Left cardiac atrium (tissue), 4 donors: ENCODE data around the gene MKS1. TPM values are rescaled to one million over a fixed set of nuclear protein-coding genes. Genes with fewer than 3 reads are reported as not detected.
A peak's percentile ranks its signal among the peaks of the same experiment; 100 is the strongest.

Experiments used
- ATAC-seq, 2 donors: fragments of 200-7000 bp; cut with Tn5 transposase; one replicate each; pipeline ENCODE4 v1.9.1; 2020; ENCODE audit warnings: mild to moderate bottlenecking in 2 of 2, moderate library complexity in 2 of 2
- DNase-seq: peaks from one replicate; pipeline ENCODE4 v3.0.0-alpha.2; 2020
- intact Hi-C, 2 donors: fragments of 100-400 bp; cut with DNase I; formaldehyde crosslinking; loops; one replicate each; pipeline versions ENCODE4 v1.14.1 to v1.15.1; 2022 to 2023
- total RNA-seq, 2 donors: library from RNA; stranded (reverse); fragmentation: NEBNext Ultra II Directional; extraction: Animal tissue kit (Norgen Biotek cat#: 25700); gene quantifications; one replicate each; pipeline ENCODE4 v1.2.1, GENCODE V29; 2021
- donor health status: DM: no; HTN: yes; CAD: no.
- donor health status: DM: no; HTN: yes; CAD: no; lungs with severe emphysema.
- donor health status: DM: yes; HTN: yes; CAD: no.
- donor health status: Dilated cardiomyopathy.

The MKS1 gene
- total RNA-seq, 2 donors from 2014 or later: 4.5 to 9.0 TPM

DNA sequence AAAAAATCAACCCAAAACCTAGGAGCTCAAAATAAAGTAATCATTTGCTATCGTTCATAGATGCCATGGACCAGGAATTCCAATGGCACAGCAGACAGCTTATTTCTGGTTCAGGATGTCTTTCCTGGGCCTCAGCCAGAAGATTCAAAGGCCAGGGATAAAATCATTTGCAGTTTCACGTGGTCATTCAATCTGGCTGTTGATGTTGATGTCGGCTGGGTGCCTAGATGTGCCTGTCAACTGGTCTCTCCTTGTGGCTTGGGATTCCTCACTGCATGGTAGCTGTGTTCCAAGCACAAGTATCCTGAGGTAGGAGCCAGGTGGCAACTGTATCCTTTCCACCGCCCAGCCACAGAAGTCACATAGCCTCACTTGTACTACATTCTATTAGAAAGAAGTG lies 37.3 kb downstream of the MKS1 start:
- DNase-seq (no peak), ATAC-seq (no peak)
- intact Hi-C loops: no loop called here

DNA sequence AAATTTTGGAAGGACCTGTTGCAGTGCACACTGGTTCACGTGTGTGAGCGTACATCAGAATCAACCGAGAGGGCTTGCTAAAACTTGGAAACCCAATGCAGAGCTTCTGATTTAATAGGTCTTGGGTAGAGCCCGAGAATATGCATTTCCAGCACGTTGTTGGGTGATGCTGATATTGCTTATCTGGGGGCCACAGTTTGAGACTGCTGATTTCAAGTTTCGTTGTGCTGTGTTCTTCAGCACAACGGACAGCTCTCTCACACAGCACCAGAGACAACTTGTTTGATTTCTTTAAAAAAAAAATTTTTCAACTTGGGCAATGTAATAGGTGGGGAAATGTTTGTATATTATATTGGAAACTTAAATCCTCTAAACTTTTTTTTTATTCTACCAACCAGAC lies 42.9 kb downstream of the MKS1 start:
- ATAC-seq: no peak
- intact Hi-C loops: no loop called here
- DNase-seq: no peak

GRCh38 chr17:58174871-58175270 lies 44.2 kb downstream of the MKS1 start:
- no peak for ATAC-seq
- intact Hi-C loops: no loop called here
- no peak for DNase-seq

- no peak for ATAC-seq
- no peak for DNase-seq
- intact Hi-C loops: no loop called here
These were observed 46.5 kb downstream of the MKS1 start for GRCh38 chr17:58172369-58173071.

- no peak for ATAC-seq
- intact Hi-C loops: no loop called here
These were observed 48.4 kb downstream of the MKS1 start for GRCh38 chr17:58170622-58171021.

DNA sequence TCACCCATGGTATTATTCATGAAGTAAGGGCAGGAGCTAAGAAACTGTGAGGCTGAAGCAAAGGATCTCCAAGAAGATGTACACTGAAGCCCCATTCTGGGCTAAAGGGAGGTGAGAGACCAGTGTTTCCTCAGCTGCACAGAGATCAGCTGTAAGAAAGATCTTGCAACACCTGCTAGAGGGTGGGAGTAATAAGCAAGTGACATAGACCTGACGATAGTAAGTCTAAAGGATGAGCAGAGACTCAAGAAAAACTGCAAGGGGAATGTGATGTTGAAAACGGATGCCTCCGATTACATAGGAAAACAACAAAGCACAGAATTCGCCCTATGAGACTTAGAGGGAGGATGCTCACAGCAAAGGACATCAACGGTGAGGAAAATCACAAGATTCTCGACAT lies 52.4 kb downstream of the MKS1 start, which contains the start of gene OR4D2:
OR4D2 (plus strand) TSS at position 301 of the 400 bp plus-strand sequence. CDS start 2,674 bp downstream, outside the sequence.
- intact Hi-C loops: no loop called here
- DNase-seq (no peak), ATAC-seq (no peak)

More at GRCh38 chr17:58170622-58171021, 48.4 kb downstream of the MKS1 start:
- DNase-seq: no peak

DNA sequence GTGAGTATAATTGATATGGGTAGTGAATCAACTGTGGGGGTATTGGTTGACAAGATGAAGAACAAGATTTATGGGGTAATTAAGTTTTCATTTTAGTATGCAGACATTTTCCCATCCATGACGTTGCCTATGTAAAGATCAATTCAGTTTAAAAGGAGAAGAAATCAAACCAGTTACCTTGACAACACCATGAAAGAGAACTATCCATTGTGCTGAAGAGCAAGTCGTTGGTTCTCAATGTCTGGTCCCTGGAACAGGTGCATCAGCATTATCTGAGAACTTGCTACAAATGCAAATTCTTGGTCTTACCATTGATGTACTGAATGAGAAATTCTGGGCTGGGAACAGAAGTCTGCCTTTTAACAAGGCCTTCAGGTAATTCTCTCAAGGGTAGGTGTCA lies 53.1 kb downstream of the MKS1 start:
- intact Hi-C loops: no loop called here
- no peak for ATAC-seq

DNA sequence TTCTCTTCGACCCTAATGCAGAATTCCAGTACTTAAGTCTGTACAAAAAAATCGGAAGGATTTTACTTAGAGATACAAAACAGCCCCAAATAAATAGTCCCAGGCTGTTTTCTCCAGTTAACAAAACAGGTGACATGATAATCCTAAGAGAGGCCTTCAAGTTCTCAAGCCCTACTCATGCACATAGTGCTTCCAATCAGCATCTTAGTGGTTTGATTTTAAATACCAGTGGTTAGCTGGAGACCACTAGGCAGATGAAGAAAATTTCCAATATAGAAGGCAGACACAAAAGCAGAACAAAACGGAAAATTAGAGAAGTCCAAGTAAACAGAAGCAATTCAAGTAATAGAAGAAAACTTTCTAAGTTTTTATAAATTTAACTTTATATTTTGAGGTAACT lies 57.5 kb downstream of the MKS1 start:
- ATAC-seq: no peak
- intact Hi-C loops: no loop called here
- DNase-seq: no peak

More for the DNA sequence above, 53.1 kb downstream of the MKS1 start:
- no peak for DNase-seq

DNA sequence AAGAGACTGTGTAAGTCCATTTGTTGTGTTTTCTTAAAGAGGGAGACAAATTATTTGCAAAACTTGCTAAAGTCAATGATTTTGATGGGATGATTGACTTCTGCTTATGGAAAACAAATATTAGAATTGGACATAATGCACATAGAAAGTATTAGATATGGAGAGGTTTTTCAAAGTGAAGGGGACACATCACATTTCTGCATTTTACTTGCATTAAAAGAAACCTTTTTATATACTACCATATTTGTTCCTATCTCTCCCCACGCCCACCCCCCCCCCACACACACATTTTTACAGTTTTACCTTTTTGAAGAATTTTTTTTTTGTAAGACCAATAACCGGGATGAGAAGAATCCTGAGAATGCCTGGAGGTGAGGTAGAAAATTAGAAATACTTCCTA lies 60.9 kb downstream of the MKS1 start:
- DNase-seq: no peak
- intact Hi-C loops: no loop called here
- no peak for ATAC-seq

DNA sequence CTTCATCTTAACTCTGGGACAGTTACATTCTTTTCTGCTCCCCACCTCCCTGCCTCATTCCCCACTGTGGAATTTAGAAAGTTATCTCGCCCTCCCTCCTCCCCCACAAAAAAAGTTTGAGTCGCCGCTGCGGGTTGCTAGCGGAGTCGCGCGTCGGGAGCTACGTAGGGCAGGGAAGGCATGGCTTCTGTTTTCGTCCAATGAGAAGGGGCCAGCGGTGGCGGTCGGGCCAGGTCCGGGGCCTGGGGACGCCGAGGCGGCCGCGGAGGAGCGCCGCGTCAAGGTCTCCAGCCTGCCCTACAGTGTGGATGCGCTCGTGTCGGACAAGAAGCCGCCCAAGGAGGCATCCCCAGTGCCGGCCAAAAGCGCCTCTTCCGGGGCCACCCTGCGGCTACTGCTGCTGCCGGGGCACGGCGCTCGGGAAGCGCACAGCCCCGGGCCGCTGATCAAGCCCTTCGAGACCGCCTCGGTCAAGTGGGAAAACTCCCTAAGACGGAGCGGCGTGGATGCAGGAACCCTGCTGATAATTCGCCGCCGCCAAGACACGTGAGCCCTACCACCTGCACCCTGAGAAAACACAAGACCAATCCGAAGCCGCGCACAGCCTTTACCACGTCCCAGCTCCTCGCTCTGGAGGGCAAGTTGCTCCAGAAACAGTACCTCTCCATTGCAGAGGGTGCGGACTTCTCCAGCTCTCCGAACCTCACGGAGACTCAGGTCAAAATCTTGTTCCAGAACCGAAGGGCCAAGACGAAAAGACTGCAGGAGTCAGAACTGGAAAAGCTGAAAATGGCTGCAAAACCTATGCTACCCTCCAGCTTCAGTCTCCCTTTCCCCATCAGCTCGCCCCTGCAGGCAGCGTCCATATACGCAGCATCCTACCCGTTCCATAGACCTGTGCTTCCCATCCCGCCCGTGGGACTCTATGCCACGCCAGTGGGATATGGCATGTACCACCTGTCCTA lies 61.9 kb downstream of the MKS1 start:
- intact Hi-C loops: no loop called here
- ATAC-seq: peak; percentile 67 to 93
- peak; percentile 43 for DNase-seq

Other genes with a start within 250 kb of the MKS1 start
- 10 to 100 TPM; 54.1 to 60.9 TPM for gene VEZF1, start 231.0 kb downstream of the MKS1 start, total RNA-seq
- gene SRSF1, start 212.0 kb downstream of the MKS1 start, total RNA-seq: 100 to 1,000 TPM; 113 to 137 TPM
- 10 to 100 TPM; 50.5 to 51.0 TPM for gene DYNLL2, start 135.8 kb downstream of the MKS1 start, total RNA-seq
- gene OR4D1, start 70.9 kb downstream of the MKS1 start, total RNA-seq: not detected
- not detected for gene OR4D2, start 52.3 kb downstream of the MKS1 start, total RNA-seq
- gene EPX, start 26.5 kb downstream of the MKS1 start, total RNA-seq: not detected
- not detected for gene LPO, start 19.3 kb upstream of the MKS1 start, total RNA-seq
- gene MPO, start 61.7 kb upstream of the MKS1 start, total RNA-seq: under 1 TPM; 0.24 to 0.32 TPM
- gene TSPOAP1, start 109.5 kb upstream of the MKS1 start, total RNA-seq: 1 to 10 TPM; 8.8 to 9.0 TPM
- 10 to 100 TPM; 49.4 to 60.6 TPM for gene SUPT4H1, start 132.9 kb upstream of the MKS1 start, total RNA-seq
- gene RNF43, start 198.3 kb upstream of the MKS1 start, total RNA-seq: 1 to 10 TPM; 4.0 to 4.7 TPM